ENCODE results near the gene REXO5.
"Not testable (repeated sequence)": the region's sequence is repeated elsewhere in the genome, so short reads cannot be mapped to it uniquely, and the experiment has no call there.

The REXO5 gene

DNA sequence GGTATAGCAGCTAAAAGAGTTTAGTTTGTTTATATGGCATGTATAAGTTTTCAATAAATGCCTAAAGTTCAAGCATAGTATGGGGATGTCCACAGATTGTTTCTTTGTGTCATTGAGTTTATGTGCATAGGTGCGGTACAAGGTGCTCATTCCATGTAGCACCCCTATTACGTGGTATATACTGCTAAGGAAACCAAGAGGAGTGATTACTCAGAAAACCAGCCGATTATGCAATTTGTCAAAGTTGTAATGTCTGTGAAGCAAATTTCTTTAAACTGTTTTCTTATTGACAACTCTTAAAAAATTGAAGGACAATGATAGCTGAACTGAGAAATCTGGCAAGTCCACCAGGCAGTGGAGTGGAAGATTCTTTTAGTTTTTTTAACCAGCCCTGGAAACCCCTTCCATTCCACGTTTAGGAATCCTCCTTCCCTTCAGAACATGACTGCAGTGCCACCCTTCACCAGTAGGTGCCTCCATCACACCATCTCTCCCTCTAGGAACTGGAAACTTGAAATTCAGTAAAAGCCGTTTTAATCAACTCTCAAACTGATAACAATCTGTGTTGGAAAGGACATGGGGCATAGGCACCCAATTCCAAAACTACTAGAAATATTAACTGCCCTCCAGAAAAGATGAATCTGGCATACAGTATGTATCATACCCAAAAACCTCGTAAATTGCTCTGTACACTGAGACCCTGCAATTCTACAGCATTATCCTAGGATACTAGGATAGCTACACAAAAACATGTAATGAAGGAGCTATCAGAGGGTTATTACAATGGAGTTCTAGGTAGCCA, 43.5 kb downstream of the REXO5 start:
- DNase-seq (ENCODE audit: low read depth in 2 of 2): peak; percentile 30 to 53

DNA sequence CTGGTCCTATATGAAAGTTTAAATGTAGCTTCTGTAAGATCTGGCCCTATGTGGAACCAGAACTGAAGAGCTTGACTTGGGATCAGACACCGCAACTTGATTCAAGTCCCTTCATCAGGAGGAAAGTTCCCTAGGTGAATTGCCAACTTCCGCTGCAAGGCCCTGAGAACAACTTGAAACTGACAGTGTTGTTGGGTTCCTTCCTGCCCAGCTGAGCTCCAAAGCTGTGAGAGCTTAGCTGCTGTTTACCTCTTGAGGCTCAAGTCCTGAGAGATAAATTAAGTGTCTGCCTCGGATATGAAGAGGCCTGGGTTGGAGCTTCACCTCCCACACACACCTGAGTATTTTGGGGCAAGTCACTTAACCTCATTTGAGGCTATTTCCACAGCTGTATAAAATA, 44.7 kb downstream of the REXO5 start:
- no peak for DNase-seq (ENCODE audit: low read depth in 2 of 2)

DNA sequence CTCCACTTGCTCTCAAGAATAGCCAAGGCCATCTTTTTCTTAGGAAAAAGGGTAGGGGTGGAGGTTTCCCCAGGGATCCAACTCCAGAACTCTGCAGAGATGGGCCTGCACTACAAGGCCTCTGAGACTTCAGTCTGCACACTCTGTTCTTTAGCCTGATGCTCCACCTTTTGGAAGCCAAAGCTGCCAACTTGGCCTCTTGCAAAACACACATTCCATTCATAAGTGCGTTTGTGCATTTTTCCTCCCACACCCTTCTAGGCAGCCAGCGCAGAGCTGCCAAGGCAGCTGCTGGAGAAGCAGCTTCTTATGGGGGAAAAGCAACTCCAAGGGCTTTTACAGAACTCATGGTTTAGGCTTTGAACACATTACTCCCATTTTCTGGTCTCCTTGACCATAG, 45.3 kb downstream of the REXO5 start:
- DNase-seq (ENCODE audit: low read depth in 2 of 2): no peak

DNA sequence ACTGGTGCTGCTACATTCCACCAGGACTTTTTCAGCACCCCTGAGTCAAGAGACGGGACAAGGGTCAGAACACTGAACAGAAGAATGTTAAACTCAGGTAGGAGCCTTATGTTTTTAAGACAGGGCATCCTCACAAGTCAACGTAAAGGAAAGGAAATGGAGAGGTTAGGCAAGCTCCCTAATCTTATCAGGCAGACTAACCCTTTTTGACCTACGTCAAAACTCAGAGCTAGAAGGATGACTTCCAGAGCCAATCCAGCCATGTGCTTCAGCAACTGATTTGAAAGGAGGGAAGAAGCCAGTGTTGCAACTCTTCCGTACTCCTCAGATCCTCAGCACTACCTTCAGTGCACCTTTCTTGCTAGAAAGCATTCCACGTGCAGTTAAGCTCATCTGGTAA, 46.8 kb downstream of the REXO5 start:
- no peak for DNase-seq (ENCODE audit: low read depth in 2 of 2)

DNA sequence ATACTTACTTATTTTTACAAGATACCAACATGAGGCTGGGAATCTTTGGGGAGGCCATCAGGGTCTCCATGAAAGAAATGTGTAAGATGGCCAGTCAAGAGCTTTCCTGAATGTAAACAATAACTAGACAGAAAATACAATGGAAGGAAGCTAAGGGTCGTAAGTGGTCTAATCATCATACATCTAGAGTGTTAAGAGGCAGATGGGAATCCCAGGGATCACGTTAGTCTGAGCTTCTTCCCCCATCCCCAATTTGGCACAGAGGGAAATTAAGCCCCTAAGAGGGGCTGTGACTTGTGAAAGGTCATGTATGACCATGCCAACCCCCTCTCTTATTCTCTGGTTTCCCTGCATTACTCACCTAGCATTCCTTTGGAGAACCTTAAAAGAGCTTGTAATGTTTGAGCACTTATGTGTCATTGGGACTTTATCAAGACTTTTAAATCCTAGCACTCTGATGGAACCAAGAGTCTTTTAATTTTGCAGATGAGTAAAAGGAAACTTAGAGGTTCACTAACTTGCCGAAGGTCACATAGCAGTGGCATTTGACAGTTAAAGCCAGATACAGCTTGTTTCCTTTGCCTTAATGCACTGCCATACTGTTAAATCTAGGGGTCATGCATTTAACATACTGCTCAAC, 47.8 kb downstream of the REXO5 start:
- DNase-seq (ENCODE audit: low read depth in 2 of 2): no peak

DNA sequence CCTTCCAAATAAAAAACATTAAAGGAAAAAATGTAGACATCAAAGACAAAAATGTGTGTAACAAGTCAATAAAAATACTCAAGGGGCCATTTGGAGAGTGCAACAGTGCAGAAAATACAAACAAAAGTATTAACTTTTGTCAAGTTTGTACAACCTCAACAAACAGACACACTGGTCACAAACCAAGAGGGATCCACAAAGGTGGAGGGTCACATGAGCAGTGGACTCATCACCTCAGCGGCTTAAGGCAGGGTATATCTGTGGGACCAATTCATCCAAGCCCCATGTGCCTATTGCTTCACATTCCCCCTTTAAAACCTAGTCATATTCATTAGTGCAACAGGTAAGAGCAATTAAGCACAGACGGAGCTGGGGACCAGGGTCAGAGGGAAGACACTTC, 48.6 kb downstream of the REXO5 start:
- DNase-seq (ENCODE audit: low read depth in 2 of 2): no peak

DNA sequence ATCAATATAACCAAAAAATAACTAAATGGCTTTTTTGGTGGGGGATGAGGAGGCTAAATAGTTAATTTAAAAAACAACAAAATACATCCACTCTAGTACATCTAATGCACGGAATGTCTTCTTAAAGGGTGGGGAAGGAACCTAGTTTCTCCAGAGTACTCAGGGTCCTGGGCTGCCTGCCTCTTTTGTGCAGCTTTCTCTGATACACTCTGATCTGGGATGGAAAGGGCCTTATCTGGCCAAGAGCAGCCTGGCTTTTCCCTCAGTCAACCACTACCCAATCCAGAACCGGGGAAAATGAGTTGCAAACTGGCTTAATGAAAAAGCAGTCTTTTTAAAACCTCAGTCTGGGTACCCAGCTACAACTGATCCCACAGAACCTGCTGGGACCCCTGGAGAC, 51.0 kb downstream of the REXO5 start:
- DNase-seq (ENCODE audit: low read depth in 2 of 2): no peak

DNA sequence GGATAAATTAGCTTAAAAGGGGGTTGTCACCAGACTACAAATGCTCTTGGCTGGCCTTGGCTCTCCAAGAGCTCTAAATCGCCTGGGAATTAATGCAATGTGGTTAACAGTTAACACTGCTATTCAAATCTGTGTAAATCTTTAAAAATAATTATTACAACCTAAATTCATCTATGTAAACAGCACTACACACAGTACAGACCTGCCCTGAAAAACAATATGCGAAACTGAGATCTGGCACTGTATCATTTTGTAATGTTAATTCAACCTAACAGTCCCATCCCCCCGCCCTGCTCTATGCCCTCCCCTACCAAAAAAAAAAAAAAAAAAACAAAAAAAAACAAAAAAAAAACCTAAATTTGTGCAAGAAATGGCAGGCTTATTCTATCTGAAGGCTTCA, 52.9 kb downstream of the REXO5 start:
- DNase-seq (ENCODE audit: low read depth in 2 of 2): no peak

DNA sequence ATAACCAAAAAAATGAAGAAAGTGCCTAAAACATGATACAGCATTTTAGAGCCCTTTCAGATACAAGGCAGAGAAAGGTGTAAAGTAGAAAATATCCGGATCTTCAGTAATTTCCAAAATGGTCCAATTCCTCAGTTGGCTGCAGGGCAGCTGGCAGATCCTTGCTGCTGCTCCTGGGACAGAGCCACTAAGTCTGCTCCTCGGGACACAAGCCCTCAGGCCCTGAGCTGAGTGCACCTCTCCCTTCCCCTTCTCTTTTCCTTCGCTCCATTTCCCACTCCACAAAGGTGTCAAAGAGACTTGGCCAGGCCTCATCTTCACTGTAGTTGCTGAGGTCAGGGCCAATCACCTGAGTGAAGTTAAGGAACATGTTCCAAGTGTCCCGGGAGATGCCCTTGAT, 53.4 kb downstream of the REXO5 start:
- DNase-seq (ENCODE audit: low read depth in 2 of 2): no peak

DNA sequence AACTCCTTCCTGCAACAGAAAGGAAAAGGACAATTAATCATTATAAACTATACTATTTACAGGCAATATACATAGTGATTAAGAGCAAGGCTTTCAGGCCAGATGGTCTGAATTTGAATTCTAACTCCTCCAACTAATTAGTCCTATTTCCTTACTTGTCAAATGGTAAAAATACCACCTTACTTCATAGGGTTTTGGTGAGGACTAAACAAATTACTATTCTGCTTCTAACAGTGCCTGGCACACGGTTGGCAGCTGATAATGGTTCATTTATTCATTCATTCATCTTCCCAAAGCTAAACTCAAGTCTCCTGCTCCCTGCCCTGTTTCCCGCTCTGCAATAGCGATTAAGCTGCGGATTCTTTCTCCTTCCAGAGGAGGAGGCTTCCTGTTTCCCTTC, 54.0 kb downstream of the REXO5 start:
- no peak for DNase-seq (ENCODE audit: low read depth in 2 of 2)

DNA sequence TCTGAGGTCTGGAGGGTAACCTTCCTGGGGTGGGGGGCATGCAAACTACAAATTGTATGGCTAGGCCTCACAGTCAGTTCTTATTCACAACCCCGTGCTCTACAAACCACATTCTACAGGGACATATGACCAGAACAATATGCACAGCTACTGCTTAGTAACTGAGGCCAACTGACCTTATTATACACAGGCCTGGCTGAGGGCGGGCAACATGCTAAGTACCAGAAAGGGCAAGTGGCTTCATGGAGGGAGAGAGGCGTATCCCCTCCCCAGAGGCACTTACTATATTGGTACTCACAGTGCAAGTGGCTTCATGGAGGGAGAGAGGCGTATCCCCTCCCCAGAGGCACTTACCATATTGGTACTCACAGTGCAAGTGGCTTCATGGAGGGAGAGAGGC, 54.7 kb downstream of the REXO5 start:
- DNase-seq (ENCODE audit: low read depth in 2 of 2): not testable (repeated sequence)

DNA sequence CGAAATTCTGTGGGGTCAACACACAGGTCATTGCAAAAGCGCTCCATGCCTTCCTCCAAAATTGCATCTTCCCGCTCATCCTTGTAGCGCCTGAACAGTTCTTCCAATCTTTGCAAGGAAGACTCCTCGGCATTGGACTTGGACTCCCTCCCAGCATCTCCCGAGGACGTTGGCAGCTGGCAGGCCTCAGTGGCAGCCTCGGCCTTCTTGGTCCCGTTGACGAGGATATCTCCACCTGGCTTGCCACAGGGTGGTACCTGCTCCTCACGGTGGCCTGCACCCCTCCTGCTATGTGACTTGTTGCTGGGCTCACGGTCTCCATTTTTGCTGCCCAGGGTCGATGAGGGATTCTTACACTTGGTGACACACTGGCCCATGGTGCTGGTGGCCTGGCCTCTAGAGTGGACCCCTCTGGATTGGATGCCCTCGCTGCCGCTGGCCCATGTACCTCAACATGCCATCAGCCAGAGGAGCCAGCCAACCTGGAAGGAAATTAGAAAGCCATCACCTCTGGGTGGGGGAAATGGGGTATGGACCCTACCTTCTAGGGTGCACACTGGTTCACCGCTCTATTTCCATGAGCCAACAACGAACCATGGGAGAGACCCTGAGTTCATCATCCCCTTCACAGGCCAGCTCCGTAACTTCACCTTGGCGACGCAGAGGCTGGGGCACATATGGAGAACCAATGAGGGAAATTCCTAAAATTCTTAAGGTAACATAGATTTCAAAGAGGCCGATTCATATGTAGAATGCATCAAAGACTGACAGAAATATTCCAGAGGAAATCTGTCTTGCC, 56.0 kb downstream of the REXO5 start:
- DNase-seq (ENCODE audit: low read depth in 2 of 2): no peak

DNA sequence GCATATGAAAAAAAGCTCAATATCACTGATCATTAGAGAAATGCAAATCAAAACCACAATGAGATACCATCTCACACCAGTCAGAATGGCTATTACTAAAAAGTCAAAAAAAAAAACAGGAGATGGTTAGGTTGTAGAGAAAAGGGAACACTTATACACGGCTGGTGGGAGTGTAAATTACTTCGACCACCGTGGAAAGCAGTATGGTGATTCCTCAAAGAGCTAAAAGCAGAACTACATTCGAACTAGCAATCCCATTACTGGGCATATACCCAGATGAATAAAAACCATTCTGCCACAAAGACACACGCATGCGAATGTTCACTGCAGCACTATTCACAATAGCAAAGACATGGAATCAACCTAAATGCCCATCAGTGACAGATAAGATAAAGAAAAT, 58.0 kb downstream of the REXO5 start:
- DNase-seq (ENCODE audit: low read depth in 2 of 2): not testable (repeated sequence)

DNA sequence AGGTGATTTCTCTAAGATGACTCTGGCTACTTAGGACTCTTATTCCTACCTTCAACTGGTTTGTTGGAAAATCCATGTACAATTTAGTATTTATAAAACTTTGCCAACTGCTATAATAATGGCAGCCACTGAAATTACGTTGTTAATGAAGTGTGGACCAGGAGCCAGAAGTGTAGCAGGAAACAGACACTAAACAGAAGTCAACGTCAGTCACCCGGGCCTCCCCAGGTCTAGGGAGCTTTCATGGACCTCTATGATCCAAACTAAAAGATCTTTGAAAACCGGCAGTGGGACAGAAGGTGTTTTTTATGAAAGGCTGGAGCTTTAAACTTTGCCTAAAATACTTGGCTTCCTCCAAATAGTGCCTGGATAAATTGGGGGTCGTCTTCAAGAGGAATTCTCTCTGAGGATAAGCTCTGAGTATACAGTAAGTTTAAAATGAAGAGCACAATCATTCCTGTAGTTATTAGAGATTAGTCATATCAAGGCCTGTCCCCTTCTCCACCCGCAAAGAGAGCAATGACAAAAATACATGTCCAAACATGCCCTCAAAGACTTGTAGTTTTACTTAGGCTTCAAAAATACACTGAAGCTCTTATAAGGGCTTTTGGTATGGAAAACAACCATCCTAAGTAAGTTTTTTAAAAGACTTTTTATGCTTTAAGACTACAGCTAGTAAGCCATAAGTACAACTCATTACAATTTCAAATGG, 59.2 kb downstream of the REXO5 start:
- DNase-seq (ENCODE audit: low read depth in 2 of 2): no peak

DNA sequence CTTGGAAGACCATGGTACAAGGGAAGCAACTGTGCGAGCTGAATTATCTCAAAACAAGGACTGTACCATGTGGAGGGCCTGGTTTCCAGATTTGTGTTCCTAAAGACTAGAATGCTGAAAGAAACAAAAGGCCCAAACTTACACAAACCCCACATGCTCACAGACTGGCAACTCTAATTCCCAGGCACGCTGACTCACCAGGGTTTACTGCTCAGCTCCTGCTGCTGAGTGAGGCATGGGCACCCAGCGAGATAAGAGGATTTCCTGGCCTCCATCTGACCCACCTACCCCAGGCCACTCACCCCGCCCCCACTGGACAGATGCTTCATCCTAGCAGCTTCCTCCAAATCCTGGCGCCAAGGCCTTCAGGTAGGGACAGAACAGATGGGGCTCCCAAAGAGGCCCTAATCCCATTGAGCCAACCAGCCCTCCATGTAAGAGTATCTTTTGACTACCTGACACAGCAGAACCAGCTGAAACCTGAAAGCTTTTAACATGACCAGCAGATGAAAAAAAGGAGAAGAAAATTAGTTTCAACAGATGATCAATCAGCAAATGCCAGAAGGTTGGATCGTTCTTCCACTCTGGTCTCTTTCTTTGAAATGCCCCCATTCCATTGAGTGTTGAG, 59.9 kb downstream of the REXO5 start:
- no peak for DNase-seq (ENCODE audit: low read depth in 2 of 2)

DNA sequence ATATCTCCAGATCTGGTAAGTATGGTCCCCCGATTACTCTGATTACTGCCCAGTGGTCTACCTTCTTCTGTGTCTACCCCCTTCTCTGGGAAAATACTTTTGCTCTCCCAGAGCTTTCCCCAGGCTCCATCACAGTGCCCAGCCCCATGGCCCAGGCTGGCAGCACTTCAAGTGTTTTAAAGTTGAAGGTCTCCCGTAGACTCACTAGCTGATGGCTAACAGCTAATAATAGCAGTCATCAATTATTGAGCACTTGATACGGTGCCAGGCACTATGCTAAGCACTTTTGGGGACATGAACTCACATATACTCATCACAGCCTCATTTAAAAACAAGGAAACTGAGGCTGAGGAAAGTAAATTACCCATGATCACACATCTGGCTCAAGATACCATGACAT, 60.5 kb downstream of the REXO5 start:
- no peak for DNase-seq (ENCODE audit: low read depth in 2 of 2)

DNA sequence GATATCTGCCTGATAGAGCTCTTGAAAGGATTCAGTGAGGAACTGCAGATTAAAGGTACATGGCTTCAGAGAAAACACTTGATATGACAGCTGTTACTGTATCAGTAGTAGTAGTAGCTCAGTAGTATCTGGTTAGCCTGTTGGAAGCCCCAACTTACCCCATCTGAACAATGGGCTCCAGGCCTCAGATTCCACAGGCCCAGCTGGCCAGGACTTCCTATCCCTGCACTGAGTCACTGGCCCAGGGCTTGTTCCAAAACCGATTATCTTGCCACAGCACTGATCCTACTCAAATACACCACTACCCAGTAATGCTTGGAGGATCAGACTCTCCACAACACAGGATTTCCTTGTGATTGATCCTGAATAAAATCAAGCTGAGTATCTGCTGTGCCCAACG, 61.3 kb downstream of the REXO5 start:
- no peak for DNase-seq (ENCODE audit: low read depth in 2 of 2)

DNA sequence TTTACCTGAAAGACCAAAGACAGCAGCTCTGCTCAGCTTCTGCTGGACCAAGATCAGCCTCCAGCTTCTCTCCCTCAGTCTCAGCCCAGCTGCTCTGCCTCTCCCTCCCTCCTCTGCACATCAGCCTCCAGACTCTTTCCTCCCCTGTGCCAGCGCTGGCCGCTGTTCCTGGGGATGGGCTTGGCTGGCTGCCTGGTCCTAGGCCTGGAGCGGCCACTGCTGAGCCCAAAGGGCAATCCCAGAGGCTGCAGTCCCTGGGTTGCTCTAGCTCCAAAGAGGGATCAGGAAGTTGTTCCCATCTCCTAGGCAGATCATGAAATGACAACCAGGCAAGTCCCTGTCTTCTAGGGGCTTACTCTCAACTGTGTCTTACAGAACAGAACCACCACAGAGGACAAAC, 62.6 kb downstream of the REXO5 start:
- no peak for DNase-seq (ENCODE audit: low read depth in 2 of 2)

DNA sequence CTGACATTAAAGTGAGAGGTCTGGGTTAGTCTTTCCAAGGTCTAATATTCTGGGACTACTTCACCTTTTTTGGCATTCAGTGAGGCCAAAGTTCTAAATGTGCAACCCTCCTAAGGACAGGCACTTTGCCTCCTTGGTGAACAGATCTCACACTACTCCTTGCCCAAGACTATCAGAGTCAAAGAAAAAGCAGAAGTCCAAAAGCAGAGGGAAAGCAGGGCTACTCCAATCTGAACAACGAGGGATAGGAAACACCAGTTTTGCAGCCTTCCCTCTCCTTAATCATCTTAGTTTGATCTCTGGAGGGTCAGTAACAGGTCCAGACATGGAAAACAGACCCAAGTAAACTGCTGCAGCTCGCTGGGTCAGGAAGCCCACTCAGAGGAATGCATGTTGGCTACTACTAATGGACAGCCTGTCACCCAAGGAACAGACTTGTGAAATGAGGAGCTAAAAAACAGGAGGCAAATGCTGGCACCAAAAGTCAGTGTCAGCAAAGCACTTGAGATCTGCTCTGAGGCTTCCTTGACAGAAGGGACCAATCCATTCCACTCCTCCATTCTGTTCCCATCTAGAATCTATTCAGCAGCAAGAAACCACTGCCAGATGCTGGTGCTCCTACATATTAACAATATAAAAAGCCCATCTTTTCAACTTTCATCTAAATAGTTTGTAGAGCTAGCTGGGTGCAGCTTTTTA, 63.9 kb downstream of the REXO5 start:
- no peak for DNase-seq (ENCODE audit: low read depth in 2 of 2)

DNA sequence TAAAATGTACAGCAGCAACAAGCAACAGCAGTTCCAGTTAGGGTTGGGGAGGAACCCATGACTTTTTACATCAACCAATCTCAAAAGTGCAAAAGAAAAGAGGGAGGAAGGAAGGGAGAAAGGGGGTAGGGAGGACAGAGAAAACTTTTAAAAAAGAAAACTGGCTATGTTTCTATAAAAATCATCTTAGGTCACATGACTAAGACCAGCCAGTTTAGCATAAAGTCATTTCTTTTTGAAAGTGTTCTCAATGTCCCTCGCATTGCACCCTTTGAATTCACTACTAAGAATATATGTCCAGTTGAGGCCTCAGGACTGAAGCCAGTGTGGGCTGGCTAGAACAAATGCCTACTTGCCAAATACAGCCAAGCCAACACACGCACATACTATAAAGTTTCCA, 64.9 kb downstream of the REXO5 start:
- DNase-seq (ENCODE audit: low read depth in 2 of 2): no peak

Measured in stimulated activated CD8-positive, alpha-beta memory T cell treated with anti-CD3 and anti-CD28 coated beads, Interleukin-2, amount 100 ng/mL, for 48 hours (primary cell).